ENCODE measurements around the gene CHCHD3.
"Not testable (repeated sequence)": the region's sequence is repeated elsewhere in the genome, so short reads cannot be mapped to it uniquely, and the experiment has no call there.

The CHCHD3 gene

DNA sequence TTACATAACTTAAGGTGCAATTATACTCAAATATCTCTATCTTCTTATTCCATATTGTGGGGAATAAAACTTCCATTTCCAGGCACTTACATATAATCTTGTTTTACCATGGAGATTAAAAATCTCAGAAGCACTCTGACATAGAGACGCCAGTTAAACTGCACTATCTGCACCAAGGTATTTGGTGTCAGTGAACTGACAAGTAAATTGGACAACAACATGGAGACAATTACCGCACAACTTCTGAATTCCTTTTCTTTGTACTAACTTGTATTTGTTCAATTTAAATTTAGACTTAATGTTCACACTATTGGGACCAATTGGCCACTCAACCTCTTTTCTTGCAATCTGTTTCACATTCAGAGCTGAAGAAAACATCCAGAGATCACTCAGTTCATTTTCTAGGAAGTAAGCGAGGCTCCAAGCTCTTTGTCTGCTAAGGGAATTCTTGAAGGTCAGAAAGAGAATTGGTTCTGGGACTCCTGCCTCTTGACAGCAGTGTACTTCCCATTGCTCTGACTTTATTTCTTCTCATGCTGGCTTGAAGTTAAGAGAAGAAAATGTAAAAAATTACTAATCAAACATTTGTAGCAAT, 184.7 kb downstream of the CHCHD3 start:
- no peak for DNase-seq

GRCh38 chr7:132895231-132895630, 186.7 kb downstream of the CHCHD3 start:
- DNase-seq, result no peak

GRCh38 chr7:132893560-132893959, 188.3 kb downstream of the CHCHD3 start:
- DNase-seq, result no peak

- DNase-seq, result not testable (repeated sequence)
Observed at GRCh38 chr7:132892744-132893143, 189.1 kb downstream of the CHCHD3 start.

GRCh38 chr7:132891554-132891953, 190.3 kb downstream of the CHCHD3 start:
- DNase-seq, result no peak

DNA sequence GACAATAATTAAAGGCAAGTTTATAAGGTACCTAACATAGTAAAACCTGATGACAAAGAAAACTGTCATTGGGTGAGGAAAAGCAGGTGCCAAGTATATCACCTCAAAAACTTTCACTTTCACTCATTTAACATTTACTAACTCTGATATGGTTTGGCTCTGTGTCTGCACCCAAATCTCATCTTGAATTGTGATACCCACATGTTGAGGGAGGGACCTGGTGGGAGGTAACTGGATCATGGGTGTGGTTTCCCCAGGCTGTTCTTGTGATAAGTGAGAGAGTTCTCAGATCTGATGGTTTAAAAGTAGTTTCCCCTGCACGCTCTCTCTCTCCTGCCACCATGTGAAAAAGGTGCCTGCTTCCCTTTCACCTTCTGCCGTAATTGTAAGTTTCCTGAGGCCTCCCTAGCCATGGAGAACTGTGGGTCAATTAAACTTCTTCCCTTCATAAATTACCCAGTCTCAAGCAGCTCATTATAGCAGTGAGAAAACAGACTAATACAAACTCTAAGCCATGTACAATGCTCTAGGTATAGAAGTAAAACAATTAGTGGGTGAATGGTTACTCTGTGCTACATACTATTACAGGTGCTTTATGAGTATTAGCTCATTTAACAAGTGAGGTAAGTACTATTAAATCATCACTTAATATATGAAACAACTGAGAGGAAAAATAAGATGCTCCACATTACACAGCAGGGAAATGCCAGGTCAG, 199.0 kb downstream of the CHCHD3 start:
- peak; percentile 38 for DNase-seq

GRCh38 chr7:132881317-132881716, 200.6 kb downstream of the CHCHD3 start:
- no peak for DNase-seq

DNA sequence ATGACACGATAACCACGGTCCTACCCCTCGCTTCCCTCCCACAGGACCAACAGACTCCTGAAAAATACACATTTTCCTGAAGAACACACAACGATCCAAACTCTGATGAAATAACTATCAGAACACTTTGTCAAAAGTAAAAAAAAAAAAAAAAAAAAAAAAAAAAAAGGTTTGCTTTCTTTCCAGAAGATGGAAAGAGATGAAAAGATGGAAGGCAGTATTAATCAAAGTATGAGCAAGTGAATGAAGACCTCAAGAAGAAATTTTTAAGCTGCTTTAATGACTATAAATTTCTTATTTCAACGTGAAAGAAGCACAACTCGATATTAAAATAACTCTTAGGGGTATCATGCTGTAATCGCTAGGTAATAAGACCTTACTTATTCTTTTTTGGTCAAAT, 202.3 kb downstream of the CHCHD3 start:
- DNase-seq, result no peak

DNA sequence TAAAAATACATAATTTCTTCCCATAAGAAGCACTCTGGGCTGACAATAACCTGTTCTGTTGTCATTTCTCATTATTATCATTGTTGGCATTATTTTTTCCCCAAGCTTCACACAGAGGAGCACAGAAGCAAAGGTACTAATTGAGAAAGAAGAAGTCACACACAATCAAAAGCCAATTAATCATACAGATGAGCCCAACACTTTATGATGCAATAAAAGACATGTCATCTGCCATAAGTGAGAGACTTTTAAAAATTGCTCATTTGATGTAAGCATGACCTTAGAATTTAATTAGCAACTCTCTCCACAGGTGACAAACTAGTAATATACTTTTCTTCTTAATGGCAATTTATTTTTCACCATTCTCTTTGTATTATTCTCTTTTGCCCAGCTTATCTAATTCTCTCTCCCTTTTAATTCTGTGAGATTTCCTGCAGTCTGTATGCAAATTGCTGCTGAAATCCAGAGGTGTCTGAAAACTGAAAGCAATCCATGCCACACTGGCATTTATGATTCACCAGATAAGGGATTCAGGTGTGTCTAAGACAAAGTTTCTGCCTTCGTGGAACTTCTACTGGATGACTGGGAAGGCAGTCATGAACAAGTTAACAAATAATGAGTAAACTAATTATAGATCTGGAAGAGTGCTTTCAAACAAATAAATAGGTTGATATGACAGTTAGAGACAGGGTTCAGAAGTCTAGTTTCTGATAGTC, 203.5 kb downstream of the CHCHD3 start:
- no peak for DNase-seq

DNA sequence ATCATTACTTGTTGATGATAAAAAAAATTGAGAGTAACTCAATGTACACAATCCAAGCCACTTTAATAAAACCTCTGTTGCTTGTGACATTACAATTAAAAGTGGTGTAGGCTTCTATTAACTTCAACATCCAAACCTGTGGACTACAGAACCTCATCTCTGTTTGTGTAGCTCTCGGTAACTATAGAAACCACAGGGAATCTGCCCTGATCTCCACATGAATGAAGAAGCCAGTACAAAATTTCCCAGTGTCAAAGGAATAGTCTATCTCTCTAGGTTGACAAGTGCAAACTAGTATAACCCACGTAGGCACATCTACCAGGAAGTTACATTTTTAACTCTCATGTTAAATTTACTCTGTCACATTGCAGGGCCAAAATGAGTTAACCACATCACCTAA, 204.3 kb downstream of the CHCHD3 start:
- DNase-seq, result no peak

GRCh38 chr7:132876576-132876975, 205.3 kb downstream of the CHCHD3 start:
- DNase-seq, result no peak

DNA sequence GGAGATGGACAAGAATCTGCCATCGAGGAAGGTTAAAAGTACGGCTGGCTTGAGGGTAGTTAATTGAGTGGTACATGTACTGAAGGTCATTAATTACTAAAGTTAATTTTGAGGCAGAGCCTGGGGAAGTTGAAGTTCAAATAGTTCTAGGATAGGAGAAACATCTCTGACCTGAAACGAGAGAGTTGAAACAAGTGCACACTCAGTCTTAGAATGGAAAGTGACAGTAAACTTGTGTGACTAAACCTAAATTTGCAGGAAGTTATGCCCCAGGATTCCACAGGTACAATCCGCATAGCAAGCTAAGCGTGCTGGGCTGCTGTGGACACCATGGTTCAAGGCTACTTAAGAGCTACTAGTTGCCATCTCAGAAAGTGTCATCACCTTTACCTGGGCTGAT, 209.9 kb downstream of the CHCHD3 start:
- no peak for DNase-seq

DNA sequence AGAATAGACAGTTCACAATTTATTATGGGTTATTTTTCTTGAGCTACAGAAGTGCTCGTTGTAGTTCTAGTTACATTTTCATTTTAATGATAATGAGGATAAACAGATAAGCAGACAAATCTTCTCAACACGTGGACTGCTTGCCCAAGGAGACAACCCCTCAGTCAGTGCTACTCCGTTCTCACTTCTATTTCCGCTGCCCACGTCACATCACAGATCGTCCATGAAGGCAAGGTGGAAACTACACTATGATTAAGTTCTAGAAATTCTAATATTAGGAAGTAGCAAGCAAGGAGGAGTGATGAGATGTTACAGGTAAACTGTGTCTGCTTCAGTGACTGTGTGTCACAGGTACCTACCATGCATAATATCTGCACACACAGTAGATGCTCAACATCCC, 210.5 kb downstream of the CHCHD3 start:
- DNase-seq, result no peak

- no peak for DNase-seq
Observed at GRCh38 chr7:132869166-132869861, 212.6 kb downstream of the CHCHD3 start.

GRCh38 chr7:132866551-132866950, 215.3 kb downstream of the CHCHD3 start:
- DNase-seq, result no peak

- DNase-seq, result no peak
Observed at GRCh38 chr7:132866144-132866531, 215.8 kb downstream of the CHCHD3 start.

DNA sequence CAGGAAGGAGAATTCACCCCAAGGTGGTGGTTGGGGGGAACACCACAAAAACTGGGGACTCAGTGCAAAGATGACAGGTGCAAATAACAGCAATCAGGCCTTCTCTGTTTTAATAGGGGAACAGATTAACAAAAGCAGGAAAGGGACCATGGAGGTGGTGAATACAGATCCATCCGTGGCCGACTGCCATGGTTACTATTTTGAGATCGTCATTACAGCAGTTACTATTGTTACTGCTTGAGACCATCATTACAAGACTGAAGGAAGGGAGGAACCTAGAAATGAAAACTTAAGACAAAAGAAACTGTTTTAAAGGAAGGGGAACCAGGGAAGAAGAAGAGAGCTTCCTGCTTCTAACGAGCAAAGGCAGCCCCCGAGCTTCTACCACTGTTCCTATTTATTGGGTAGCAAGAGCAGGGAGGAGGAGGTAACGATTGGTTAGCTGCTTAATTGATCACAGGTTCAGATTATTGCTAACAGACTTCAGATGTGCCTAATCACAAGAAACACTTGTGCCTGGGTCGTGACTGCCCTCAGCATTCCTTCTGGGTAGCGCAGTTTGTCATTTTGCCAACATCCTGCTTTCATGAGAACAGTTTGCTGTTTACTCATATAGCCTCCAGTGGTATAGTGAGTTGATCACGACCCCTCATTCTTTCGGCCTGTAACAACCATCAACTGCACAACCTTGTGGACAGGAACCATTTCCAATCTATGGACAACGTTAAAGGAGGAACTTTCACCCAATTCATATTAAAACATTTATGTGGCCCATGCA, 216.3 kb downstream of the CHCHD3 start:
- no peak for DNase-seq

DNA sequence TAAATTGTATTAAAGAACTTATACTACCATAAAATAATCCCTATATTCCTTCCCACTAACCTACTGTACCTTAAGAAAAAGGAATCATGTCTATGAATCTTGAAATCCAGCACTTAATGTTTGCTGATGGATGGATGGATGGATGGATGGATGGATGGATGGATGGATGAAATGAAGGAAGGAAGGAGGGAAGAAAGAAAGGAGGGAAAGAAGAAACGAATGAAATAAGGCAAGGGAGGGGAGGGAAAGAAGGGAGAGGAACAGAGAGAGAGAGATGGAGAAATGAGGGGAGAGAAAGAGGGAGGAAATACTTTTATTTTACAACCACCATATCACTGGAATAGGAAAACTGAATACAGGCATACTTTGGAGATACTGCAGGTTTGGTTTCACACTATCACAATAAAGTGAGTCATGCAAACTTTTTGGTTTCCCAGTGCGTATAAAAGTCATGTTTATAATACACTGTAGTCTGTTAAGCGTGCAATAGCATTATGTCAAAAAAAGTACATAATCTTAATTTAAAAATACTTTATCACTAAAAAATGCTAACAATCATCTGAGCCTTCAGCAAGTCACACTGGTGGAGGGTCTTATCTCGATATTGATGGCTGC, 219.8 kb downstream of the CHCHD3 start:
- DNase-seq, result no peak

- DNase-seq, result no peak
Observed at GRCh38 chr7:132861424-132861823, 220.5 kb downstream of the CHCHD3 start.

GRCh38 chr7:132859199-132859598, 222.7 kb downstream of the CHCHD3 start:
- DNase-seq, result no peak

DNA sequence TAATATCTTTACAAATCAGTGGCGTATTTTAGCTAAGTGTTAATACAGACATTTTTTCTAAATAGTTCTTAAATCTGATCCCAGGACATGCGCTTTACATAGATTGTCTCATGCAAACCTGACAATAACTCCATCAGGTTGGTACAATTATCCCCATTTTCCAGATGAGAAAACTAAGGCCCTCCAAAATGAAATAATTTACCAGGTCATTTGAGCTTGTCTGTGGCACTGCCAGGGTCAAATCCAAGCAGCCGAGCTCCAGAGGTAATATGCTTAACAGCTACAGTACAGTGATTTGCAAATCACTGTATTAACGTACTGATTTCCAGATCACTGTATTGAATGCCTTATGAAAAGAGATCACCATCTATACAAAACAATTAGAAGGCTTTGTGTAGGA, 223.1 kb downstream of the CHCHD3 start:
- DNase-seq, result no peak

DNA sequence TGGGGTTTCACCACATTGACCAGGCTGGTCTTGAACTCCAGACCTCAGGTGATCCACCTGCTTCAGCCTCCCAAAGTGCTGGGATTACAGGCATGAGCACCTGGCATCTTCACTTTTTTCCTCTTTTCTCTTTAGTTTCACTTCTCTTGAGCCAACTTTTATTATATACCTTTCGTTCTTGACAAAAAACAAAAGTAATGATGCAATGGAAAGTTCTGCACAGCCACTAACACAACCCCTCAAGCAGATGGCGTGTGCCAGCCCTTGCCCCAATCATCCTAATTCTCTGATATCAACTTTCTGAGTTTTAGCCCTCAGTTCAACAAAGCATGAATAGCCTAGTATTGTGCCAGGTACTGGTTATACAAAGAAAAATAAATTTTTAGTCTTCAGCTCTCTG, 223.6 kb downstream of the CHCHD3 start:
- DNase-seq, result no peak

Measured in stimulated activated CD4-positive, alpha-beta T cell treated with anti-CD3 and anti-CD28 coated beads, Interleukin-15, amount 100 ng/mL, for 24 hours (primary cell).